H1 (cell line): ENCODE measurements around the gene LURAP1L.

Experiments
- BACH1 ChIP-seq: IDR thresholded peaks from 2 replicates; pipeline ENCODE4 v1.6.1; 2012; ENCODE audit warnings: low read length, improper control_type of control experiment
- CEBPB ChIP-seq: IDR thresholded peaks from 2 replicates; pipeline ENCODE4 v1.6.1; 2012; ENCODE audit warnings: low read depth, low read length
- HDAC2 ChIP-seq, 2 experiments: fragments of 300-600 bp in 1 of 2; sonication (generic) in 1 of 2; IDR thresholded peaks; 2 replicates each; pipeline ENCODE4 v1.6.1; 2011 to 2012; ENCODE audit warnings: low read depth in 2 of 2, low read length in 2 of 2, mild to moderate bottlenecking in 2 of 2, moderate library complexity in 2 of 2, borderline replicate concordance in 1 of 2, inconsistent platforms in 1 of 2
- PHF8 ChIP-seq: fragments of 200-600 bp; sonication (generic); conservative IDR thresholded peaks from 2 replicates; pipeline ENCODE4 v1.7.1; 2012; ENCODE audit warnings: low read depth, mild to moderate bottlenecking, inconsistent platforms, low read length, moderate library complexity
- POLR2AphosphoS5 ChIP-seq: IDR thresholded peaks from 2 replicates; pipeline ENCODE4 v1.6.1; 2011; ENCODE audit warnings: low read depth, low read length
- SP2 ChIP-seq: IDR thresholded peaks from 2 replicates; pipeline ENCODE4 v1.6.1; 2012; ENCODE audit warnings: mild to moderate bottlenecking, low read length, inconsistent platforms
- SRF ChIP-seq: IDR thresholded peaks from 2 replicates; pipeline ENCODE4 v1.6.1; 2011; ENCODE audit warnings: mild to moderate bottlenecking, low read depth, low read length, moderate library complexity
- SUZ12 ChIP-seq: fragments of 200-600 bp; sonication (generic); IDR thresholded peaks from 2 replicates; pipeline ENCODE4 v1.6.1; 2012; ENCODE audit warnings: mild to moderate bottlenecking, inconsistent platforms, low read length, moderate library complexity, mixed read lengths
- TAF1 ChIP-seq: IDR thresholded peaks from 2 replicates; pipeline ENCODE4 v1.6.1; 2011; ENCODE audit warnings: mild to moderate bottlenecking, low read depth, low read length

DNA sequence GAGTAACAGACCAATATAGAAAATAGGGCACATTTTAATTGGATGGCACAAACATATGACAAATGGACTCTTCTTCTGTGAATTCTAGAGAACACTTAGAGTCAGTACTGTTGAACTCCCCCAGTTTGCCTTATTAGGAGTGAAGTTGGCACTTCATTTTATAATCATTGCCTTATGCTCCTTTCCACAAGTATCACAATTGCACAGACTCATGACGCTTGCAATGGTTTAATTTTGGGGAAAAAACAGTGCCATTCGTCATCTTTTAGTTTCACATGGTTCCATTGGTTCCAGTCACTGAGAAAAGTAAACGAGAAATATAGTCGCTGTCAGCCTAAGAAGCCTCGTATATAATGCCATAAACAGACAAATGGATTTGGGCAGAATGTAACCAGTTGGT is 71.2 kb downstream of the LURAP1L start:
- TF ChIP-seq PHF8 (no peak), POLR2AphosphoS5 (no peak), BACH1 (no peak), HDAC2 (IDR thresholded peaks at IDR 0.05; ENCODE audit: borderline replicate concordance in 1 of 2, low read depth in 2 of 2, low read length in 2 of 2) (no peak), SRF (no peak), CEBPB (no peak), TAF1 (no peak), SP2 (no peak), SUZ12 (no peak)
